Heart left ventricle (tissue), 13 donors: Measurements from ENCODE around the gene VTI1B.

ENCODE experiments used
- POLR2A ChIP-seq, 2 donors: fragments of 450-650 bp; IDR thresholded peaks; one replicate each; pipeline ENCODE4 v1.6.1; 2017; ENCODE audit warnings: antibody characterized with exemption in 2 of 2, mild to moderate bottlenecking in 2 of 2, moderate library complexity in 2 of 2
- TF ChIP-seq, protein P1 (sequence below), 12 donors: fragments of 200-600 bp; sonication (generic) in 4 of 12; IDR thresholded peaks; one replicate each; pipeline versions ENCODE4 v1.5.0 to v1.8.0; 2018 to 2022; ENCODE audit warnings: antibody characterized with exemption in 12 of 12, mild to moderate bottlenecking in 5 of 12
- donor health status: ischemic (EF 13 %, LVEDD 7.1; RV severe dilation, severe dysfunction).
- donor health status: DM: no; HTN: yes; CAD: no.
- donor health status: DM: no; HTN: no; CAD: no.
- donor health status: ischemic (EF 25% LVEDD 6.9; RV normal size, moderate dysfunction).
- donor health status: ischemic (EF 25% LVEDD 5.7; RV mildly dilated, moderate dysfunction).
- donor health status: ischemic (EF 35%, LVEDD 5.7; RV mildly dilated, moderate dysfunction).
- donor health status: nonischemic (EF 11% LVEDD 7.7; RV severe dilation, severe dysfunction).
- donor health status: DM: yes; HTN: yes; CAD: no.
- donor health status: PGD.
- donor health status: ischemic (EF 29% LVEDD 5.4; RV normal size, mild dysfunction).
- donor health status: nonischemic (EF 23%, LVEDD 6.1; RV moderate dilation, normal function).

DNA sequence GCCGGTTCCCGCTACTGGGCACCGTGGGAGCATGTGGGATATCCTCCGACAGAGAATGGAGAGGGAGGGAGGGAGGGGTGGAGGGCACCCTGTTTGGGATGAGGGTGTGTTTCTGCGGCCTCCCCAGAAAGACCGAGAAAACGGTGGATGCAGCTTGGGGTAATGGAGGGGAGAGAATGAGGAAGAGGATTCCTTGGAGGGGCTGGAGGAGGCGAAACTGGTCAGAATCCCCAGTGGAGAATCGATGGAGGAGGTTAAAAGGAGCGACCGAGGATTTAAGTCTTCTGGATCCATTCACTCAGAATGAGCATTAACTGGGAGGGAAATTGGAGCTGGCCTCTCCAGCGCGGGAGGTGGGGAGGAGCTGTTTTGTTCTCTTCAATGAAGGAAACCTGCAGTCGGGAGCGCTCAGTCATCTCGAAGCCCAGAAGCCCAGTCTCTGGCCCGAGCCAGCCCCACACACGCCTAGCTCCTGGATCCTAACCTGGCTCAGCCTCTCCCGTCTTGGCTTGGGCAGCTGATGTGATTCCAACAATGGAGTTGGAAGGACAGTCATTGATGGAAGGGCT is 54.1 kb downstream of the VTI1B start:
- TF ChIP-seq, protein P1, sequence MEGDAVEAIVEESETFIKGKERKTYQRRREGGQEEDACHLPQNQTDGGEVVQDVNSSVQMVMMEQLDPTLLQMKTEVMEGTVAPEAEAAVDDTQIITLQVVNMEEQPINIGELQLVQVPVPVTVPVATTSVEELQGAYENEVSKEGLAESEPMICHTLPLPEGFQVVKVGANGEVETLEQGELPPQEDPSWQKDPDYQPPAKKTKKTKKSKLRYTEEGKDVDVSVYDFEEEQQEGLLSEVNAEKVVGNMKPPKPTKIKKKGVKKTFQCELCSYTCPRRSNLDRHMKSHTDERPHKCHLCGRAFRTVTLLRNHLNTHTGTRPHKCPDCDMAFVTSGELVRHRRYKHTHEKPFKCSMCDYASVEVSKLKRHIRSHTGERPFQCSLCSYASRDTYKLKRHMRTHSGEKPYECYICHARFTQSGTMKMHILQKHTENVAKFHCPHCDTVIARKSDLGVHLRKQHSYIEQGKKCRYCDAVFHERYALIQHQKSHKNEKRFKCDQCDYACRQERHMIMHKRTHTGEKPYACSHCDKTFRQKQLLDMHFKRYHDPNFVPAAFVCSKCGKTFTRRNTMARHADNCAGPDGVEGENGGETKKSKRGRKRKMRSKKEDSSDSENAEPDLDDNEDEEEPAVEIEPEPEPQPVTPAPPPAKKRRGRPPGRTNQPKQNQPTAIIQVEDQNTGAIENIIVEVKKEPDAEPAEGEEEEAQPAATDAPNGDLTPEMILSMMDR (IDR thresholded peaks at IDR 0.05) = no peak
- no peak for TF ChIP-seq POLR2A (IDR thresholded peaks at IDR 0.05)
